HEK293 (cell line): ENCODE results near the gene GALNT6.
A peak's percentile ranks its signal among the peaks of the same experiment; 100 is the strongest.

Experiments used
- GLI2 ChIP-seq: fragments of 450-650 bp; formaldehyde crosslinking; IDR thresholded peaks from 2 replicates; pipeline ENCODE4; 2017; ENCODE audit warnings: missing biosample characterization, missing genetic modification characterization, low read depth, borderline replicate concordance
- GLIS2 ChIP-seq: fragments of 450-650 bp; formaldehyde crosslinking; IDR thresholded peaks from 2 replicates; pipeline ENCODE4 v1.5.1; 2016; ENCODE audit warnings: missing biosample characterization, missing genetic modification characterization
- KLF8 ChIP-seq: fragments of 450-650 bp; formaldehyde crosslinking; IDR thresholded peaks from 2 replicates; pipeline ENCODE4 v1.5.1; 2016; ENCODE audit warnings: missing biosample characterization, missing genetic modification characterization
- SALL2 ChIP-seq: fragments of 450-650 bp; formaldehyde crosslinking; IDR thresholded peaks from 2 replicates; pipeline ENCODE4 v1.5.0; 2017; ENCODE audit warnings: missing biosample characterization, mild to moderate bottlenecking, missing genetic modification characterization, borderline replicate concordance
- SCRT1 ChIP-seq: fragments of 450-650 bp; formaldehyde crosslinking; IDR thresholded peaks from 2 replicates; pipeline ENCODE4 v1.5.1; 2016; ENCODE audit warnings: missing biosample characterization, missing genetic modification characterization, borderline replicate concordance
- SCRT2 ChIP-seq: fragments of 450-650 bp; formaldehyde crosslinking; IDR thresholded peaks from 2 replicates; pipeline ENCODE4 v1.5.1; 2016; ENCODE audit warnings: missing biosample characterization, missing genetic modification characterization
- TRIM28 ChIP-seq: IDR thresholded peaks from 2 replicates; pipeline ENCODE4 v1.6.1; 2011; ENCODE audit warnings: low read length, control low read depth, borderline replicate concordance
- ZBTB1 ChIP-seq: fragments of 450-650 bp; formaldehyde crosslinking; IDR thresholded peaks from 2 replicates; pipeline ENCODE4 v1.5.1; 2016; ENCODE audit warnings: missing biosample characterization, missing genetic modification characterization
- ZBTB17 ChIP-seq: fragments of 450-650 bp; formaldehyde crosslinking; IDR thresholded peaks from 2 replicates; pipeline ENCODE4 v1.5.1; 2016; ENCODE audit warnings: missing biosample characterization, missing genetic modification characterization
- ZBTB20 ChIP-seq: fragments of 450-650 bp; formaldehyde crosslinking; IDR thresholded peaks from 2 replicates; pipeline ENCODE4 v1.5.1; 2016; ENCODE audit warnings: missing biosample characterization, missing genetic modification characterization
- ZBTB48 ChIP-seq: fragments of 450-650 bp; formaldehyde crosslinking; IDR thresholded peaks from 2 replicates; pipeline ENCODE4 v1.5.1; 2016; ENCODE audit warnings: missing biosample characterization, missing genetic modification characterization
- ZNF155 ChIP-seq: fragments of 450-650 bp; formaldehyde crosslinking; IDR thresholded peaks from 2 replicates; pipeline ENCODE4 v1.5.1; 2016; ENCODE audit warnings: missing biosample characterization, missing genetic modification characterization
- ZNF184 ChIP-seq: fragments of 450-650 bp; IDR thresholded peaks from 2 replicates; pipeline ENCODE4 v1.5.1; 2018; ENCODE audit warnings: missing biosample characterization, mild to moderate bottlenecking, missing genetic modification characterization
- ZNF335 ChIP-seq: fragments of 450-650 bp; formaldehyde crosslinking; conservative IDR thresholded peaks from 2 replicates; pipeline ENCODE4 v1.5.1; 2016; ENCODE audit warnings: missing biosample characterization, missing genetic modification characterization
- ZNF391 ChIP-seq: fragments of 450-650 bp; formaldehyde crosslinking; IDR thresholded peaks from 2 replicates; pipeline ENCODE4 v1.5.1; 2016; ENCODE audit warnings: low read depth, missing biosample characterization, missing genetic modification characterization, borderline replicate concordance
- ZNF530 ChIP-seq: fragments of 450-650 bp; formaldehyde crosslinking; IDR thresholded peaks from 2 replicates; pipeline ENCODE4 v1.5.1; 2016; ENCODE audit warnings: low read depth, missing biosample characterization, missing genetic modification characterization
- ZNF585B ChIP-seq: fragments of 450-650 bp; formaldehyde crosslinking; IDR thresholded peaks from 2 replicates; pipeline ENCODE4 v1.5.1; 2016; ENCODE audit warnings: missing biosample characterization, missing genetic modification characterization
- ZNF596 ChIP-seq: fragments of 450-650 bp; IDR thresholded peaks from 2 replicates; pipeline ENCODE4 v1.5.0; 2018; ENCODE audit warnings: missing biosample characterization, mild to moderate bottlenecking, missing genetic modification characterization, moderate library complexity
- ZNF626 ChIP-seq: fragments of 450-650 bp; sonication (Bioruptor Pico); formaldehyde crosslinking; IDR thresholded peaks from 2 replicates; pipeline ENCODE4 v1.5.1; 2018; ENCODE audit warnings: missing biosample characterization, missing genetic modification characterization, inconsistent platforms
- ZSCAN30 ChIP-seq: fragments of 450-650 bp; IDR thresholded peaks from 2 replicates; pipeline ENCODE4 v1.5.1; 2018; ENCODE audit warnings: missing biosample characterization, mild to moderate bottlenecking, missing genetic modification characterization, moderate library complexity
- TF ChIP-seq, protein P1 (sequence below): fragments of 450-650 bp; formaldehyde crosslinking; IDR thresholded peaks from 2 replicates; pipeline ENCODE4 v1.5.1; 2016; ENCODE audit warnings: missing biosample characterization, missing genetic modification characterization
- TF ChIP-seq, protein P2 (sequence below): fragments of 450-650 bp; formaldehyde crosslinking; IDR thresholded peaks from 2 replicates; pipeline ENCODE4 v1.5.1; 2016; ENCODE audit warnings: missing biosample characterization, missing genetic modification characterization, borderline replicate concordance
- TF ChIP-seq, protein P3 (sequence below): fragments of 450-650 bp; formaldehyde crosslinking; conservative IDR thresholded peaks from 2 replicates; pipeline ENCODE4 v1.5.1; 2016; ENCODE audit warnings: low read depth, missing biosample characterization, missing genetic modification characterization
- TF ChIP-seq, protein P4 (sequence below): fragments of 450-650 bp; formaldehyde crosslinking; IDR thresholded peaks from 2 replicates; pipeline ENCODE4 v1.5.1; 2017; ENCODE audit warnings: missing biosample characterization, missing genetic modification characterization
- TF ChIP-seq, protein P5 (sequence below): fragments of 450-650 bp; formaldehyde crosslinking; IDR thresholded peaks from 2 replicates; pipeline ENCODE4 v1.5.0; 2017; ENCODE audit warnings: missing biosample characterization, missing genetic modification characterization, borderline replicate concordance
- TF ChIP-seq, protein P6 (sequence below): fragments of 450-650 bp; formaldehyde crosslinking; IDR thresholded peaks from 2 replicates; pipeline ENCODE4 v1.5.1; 2016; ENCODE audit warnings: missing biosample characterization, missing genetic modification characterization
- TF ChIP-seq, protein P7 (sequence below): fragments of 450-650 bp; formaldehyde crosslinking; IDR thresholded peaks from 2 replicates; pipeline ENCODE4 v1.5.1; 2016; ENCODE audit warnings: missing biosample characterization, missing genetic modification characterization

GALNT6 gene

DNA sequence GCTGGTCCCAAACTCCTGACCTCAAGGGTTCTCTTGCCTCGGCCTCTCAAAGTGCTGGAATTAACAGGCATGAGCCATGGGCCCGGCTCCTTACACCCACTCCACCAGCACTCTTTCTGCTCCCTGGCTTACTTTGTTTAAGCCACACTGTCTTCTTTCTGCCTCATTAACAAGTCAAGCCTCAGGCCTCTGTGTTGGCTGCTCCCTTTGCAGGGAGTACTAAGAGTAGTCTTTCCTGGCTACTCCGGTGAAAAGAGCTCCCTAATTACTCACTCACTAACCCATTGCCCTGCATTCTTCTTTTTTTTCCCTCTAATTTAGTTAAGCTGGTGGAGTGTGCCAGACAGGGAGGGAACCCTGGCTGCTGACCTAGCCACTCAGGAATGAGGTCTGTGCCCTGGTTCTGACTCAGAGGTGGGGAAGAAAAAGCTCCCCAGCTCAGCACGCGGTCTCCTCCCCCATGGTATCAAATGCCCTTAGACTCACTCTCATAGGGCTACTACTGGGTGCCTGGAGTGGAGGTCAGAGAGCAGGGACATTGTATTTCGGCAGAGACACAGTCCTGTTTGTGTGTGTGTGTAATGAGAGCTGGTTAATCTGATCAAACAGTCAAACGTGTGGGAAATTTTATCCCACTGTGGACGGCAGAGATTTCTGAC, 19.8 kb downstream of the GALNT6 start (continued):
- peak; percentile 86 for TF ChIP-seq ZNF184 (tag by site-specific recombination)
- TF ChIP-seq ZNF585B (tag by site-specific recombination) = no peak
- TF ChIP-seq ZBTB20 (tag by site-specific recombination) = peak; percentile 59; the same call in 1 of the 2 replicates
- peak; percentile 56; the same call in 1 of the 2 replicates for TF ChIP-seq TRIM28
- TF ChIP-seq, protein P1, sequence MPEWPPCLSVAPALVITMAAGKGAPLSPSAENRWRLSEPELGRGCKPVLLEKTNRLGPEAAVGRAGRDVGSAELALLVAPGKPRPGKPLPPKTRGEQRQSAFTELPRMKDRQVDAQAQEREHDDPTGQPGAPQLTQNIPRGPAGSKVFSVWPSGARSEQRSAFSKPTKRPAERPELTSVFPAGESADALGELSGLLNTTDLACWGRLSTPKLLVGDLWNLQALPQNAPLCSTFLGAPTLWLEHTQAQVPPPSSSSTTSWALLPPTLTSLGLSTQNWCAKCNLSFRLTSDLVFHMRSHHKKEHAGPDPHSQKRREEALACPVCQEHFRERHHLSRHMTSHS (tag by site-specific recombination) = no peak
- TF ChIP-seq ZNF391 (tag by site-specific recombination) = peak; percentile 85
- no peak for TF ChIP-seq ZNF626
- peak; percentile 78 for TF ChIP-seq KLF8 (tag by site-specific recombination)
- TF ChIP-seq GLI2 (tag by site-specific recombination) = no peak
- no peak for TF ChIP-seq ZNF155
- TF ChIP-seq, protein P2, sequence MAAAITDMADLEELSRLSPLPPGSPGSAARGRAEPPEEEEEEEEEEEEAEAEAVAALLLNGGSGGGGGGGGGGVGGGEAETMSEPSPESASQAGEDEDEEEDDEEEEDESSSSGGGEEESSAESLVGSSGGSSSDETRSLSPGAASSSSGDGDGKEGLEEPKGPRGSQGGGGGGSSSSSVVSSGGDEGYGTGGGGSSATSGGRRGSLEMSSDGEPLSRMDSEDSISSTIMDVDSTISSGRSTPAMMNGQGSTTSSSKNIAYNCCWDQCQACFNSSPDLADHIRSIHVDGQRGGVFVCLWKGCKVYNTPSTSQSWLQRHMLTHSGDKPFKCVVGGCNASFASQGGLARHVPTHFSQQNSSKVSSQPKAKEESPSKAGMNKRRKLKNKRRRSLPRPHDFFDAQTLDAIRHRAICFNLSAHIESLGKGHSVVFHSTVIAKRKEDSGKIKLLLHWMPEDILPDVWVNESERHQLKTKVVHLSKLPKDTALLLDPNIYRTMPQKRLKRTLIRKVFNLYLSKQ = no peak
- TF ChIP-seq, protein P3, sequence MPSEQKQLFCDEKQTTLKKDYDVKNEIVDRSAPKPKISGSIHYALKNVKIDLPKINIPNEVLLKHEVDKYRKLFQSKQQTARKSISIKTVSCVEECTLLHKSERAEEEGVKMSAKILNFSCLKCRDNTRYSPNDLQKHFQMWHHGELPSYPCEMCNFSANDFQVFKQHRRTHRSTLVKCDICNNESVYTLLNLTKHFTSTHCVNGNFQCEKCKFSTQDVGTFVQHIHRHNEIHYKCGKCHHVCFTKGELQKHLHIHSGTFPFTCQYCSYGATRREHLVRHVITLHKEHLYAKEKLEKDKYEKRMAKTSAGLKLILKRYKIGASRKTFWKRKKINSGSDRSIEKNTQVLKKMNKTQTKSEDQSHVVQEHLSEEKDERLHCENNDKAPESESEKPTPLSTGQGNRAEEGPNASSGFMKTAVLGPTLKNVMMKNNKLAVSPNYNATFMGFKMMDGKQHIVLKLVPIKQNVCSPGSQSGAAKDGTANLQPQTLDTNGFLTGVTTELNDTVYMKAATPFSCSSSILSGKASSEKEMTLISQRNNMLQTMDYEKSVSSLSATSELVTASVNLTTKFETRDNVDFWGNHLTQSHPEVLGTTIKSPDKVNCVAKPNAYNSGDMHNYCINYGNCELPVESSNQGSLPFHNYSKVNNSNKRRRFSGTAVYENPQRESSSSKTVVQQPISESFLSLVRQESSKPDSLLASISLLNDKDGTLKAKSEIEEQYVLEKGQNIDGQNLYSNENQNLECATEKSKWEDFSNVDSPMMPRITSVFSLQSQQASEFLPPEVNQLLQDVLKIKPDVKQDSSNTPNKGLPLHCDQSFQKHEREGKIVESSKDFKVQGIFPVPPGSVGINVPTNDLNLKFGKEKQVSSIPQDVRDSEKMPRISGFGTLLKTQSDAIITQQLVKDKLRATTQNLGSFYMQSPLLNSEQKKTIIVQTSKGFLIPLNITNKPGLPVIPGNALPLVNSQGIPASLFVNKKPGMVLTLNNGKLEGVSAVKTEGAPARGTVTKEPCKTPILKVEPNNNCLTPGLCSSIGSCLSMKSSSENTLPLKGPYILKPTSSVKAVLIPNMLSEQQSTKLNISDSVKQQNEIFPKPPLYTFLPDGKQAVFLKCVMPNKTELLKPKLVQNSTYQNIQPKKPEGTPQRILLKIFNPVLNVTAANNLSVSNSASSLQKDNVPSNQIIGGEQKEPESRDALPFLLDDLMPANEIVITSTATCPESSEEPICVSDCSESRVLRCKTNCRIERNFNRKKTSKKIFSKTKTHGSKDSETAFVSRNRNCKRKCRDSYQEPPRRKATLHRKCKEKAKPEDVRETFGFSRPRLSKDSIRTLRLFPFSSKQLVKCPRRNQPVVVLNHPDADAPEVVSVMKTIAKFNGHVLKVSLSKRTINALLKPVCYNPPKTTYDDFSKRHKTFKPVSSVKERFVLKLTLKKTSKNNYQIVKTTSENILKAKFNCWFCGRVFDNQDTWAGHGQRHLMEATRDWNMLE (tag by site-specific recombination) = no peak
- peak; percentile 84 for TF ChIP-seq GLIS2 (tag by site-specific recombination)
- no peak for TF ChIP-seq SALL2 (tag by site-specific recombination)
- TF ChIP-seq ZNF530 (tag by site-specific recombination) = no peak
- peak; percentile 92 for TF ChIP-seq ZBTB48 (tag by site-specific recombination)
- TF ChIP-seq ZNF335 (tag by site-specific recombination) = peak; percentile 91
- TF ChIP-seq SCRT2 (tag by site-specific recombination) = no peak
- TF ChIP-seq, protein P4, sequence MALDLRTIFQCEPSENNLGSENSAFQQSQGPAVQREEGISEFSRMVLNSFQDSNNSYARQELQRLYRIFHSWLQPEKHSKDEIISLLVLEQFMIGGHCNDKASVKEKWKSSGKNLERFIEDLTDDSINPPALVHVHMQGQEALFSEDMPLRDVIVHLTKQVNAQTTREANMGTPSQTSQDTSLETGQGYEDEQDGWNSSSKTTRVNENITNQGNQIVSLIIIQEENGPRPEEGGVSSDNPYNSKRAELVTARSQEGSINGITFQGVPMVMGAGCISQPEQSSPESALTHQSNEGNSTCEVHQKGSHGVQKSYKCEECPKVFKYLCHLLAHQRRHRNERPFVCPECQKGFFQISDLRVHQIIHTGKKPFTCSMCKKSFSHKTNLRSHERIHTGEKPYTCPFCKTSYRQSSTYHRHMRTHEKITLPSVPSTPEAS (tag by site-specific recombination) = no peak
- 0 out of 2 replicates have a peak, but pooled peaks have one; percentile 35 for TF ChIP-seq ZSCAN30
- peak; percentile 87 for TF ChIP-seq ZBTB17 (tag by site-specific recombination)
- TF ChIP-seq, protein P5, sequence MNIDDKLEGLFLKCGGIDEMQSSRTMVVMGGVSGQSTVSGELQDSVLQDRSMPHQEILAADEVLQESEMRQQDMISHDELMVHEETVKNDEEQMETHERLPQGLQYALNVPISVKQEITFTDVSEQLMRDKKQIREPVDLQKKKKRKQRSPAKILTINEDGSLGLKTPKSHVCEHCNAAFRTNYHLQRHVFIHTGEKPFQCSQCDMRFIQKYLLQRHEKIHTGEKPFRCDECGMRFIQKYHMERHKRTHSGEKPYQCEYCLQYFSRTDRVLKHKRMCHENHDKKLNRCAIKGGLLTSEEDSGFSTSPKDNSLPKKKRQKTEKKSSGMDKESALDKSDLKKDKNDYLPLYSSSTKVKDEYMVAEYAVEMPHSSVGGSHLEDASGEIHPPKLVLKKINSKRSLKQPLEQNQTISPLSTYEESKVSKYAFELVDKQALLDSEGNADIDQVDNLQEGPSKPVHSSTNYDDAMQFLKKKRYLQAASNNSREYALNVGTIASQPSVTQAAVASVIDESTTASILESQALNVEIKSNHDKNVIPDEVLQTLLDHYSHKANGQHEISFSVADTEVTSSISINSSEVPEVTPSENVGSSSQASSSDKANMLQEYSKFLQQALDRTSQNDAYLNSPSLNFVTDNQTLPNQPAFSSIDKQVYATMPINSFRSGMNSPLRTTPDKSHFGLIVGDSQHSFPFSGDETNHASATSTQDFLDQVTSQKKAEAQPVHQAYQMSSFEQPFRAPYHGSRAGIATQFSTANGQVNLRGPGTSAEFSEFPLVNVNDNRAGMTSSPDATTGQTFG (tag by site-specific recombination) = no peak
- TF ChIP-seq, protein P6, sequence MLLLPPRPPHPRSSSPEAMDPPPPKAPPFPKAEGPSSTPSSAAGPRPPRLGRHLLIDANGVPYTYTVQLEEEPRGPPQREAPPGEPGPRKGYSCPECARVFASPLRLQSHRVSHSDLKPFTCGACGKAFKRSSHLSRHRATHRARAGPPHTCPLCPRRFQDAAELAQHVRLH (tag by site-specific recombination) = no peak
- TF ChIP-seq SCRT1 (tag by site-specific recombination) = no peak
- TF ChIP-seq ZBTB1 (tag by site-specific recombination) = no peak
- TF ChIP-seq, protein P7, sequence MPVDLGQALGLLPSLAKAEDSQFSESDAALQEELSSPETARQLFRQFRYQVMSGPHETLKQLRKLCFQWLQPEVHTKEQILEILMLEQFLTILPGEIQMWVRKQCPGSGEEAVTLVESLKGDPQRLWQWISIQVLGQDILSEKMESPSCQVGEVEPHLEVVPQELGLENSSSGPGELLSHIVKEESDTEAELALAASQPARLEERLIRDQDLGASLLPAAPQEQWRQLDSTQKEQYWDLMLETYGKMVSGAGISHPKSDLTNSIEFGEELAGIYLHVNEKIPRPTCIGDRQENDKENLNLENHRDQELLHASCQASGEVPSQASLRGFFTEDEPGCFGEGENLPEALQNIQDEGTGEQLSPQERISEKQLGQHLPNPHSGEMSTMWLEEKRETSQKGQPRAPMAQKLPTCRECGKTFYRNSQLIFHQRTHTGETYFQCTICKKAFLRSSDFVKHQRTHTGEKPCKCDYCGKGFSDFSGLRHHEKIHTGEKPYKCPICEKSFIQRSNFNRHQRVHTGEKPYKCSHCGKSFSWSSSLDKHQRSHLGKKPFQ (tag by site-specific recombination) = no peak
- no peak for TF ChIP-seq ZNF596 (tag by site-specific recombination)
